GM20000 (cell line): ENCODE measurements around the gene STARD13.

Experiments
- DNase-seq: peaks from one replicate; pipeline ENCODE4 v3.0.0; 2012; ENCODE audit warnings: low spot score
- TF ChIP-seq, protein P1 (sequence below): IDR thresholded peaks from 2 replicates; pipeline ENCODE4 v1.5.1; 2012; ENCODE audit warnings: mild to moderate bottlenecking, control low read depth; ENCODE audit errors: extremely low read depth, missing control alignments

Gene STARD13

DNA sequence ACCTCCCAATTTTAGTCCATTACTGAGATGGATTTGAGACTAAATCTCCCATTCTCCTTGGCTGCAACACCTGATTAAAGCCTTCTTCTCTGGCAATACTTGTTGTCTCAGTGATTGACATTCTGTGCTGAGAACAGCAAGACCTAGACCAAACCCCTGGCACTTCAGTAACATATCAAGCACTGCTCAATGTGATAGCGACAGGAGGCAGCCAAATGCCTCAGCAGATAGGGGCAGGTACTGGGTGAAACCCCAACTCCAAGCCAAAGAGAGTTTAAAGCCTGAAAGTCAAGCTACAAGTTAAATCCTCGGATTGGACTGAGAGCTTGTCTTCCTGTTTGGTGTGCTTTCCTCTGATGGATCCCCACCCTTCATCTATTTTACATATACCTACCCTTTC is 52.7 kb downstream of the STARD13 start:
- TF ChIP-seq, protein P1, sequence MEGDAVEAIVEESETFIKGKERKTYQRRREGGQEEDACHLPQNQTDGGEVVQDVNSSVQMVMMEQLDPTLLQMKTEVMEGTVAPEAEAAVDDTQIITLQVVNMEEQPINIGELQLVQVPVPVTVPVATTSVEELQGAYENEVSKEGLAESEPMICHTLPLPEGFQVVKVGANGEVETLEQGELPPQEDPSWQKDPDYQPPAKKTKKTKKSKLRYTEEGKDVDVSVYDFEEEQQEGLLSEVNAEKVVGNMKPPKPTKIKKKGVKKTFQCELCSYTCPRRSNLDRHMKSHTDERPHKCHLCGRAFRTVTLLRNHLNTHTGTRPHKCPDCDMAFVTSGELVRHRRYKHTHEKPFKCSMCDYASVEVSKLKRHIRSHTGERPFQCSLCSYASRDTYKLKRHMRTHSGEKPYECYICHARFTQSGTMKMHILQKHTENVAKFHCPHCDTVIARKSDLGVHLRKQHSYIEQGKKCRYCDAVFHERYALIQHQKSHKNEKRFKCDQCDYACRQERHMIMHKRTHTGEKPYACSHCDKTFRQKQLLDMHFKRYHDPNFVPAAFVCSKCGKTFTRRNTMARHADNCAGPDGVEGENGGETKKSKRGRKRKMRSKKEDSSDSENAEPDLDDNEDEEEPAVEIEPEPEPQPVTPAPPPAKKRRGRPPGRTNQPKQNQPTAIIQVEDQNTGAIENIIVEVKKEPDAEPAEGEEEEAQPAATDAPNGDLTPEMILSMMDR: no peak
- DNase-seq: no peak

DNA sequence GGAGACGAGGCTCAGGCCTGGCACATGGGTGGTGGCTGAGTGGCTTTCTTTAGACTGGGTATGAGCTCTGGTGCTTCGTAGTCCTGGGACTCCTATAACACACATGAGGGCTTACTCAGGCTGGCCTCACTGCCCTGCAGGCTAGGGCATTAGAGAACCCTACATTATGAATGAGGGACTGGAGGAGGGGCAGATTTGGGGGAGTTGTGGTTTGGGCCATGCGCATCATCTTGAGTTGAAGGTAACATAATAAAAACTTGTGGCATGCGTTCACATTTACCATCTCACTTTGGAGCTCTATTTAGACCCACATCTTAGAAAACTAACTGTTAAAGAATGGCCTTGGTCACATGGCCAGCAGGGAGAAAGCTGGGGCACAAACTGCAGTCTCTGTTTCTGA is 54.2 kb downstream of the STARD13 start:
- no peak for DNase-seq
- TF ChIP-seq, protein P1: no peak

DNA sequence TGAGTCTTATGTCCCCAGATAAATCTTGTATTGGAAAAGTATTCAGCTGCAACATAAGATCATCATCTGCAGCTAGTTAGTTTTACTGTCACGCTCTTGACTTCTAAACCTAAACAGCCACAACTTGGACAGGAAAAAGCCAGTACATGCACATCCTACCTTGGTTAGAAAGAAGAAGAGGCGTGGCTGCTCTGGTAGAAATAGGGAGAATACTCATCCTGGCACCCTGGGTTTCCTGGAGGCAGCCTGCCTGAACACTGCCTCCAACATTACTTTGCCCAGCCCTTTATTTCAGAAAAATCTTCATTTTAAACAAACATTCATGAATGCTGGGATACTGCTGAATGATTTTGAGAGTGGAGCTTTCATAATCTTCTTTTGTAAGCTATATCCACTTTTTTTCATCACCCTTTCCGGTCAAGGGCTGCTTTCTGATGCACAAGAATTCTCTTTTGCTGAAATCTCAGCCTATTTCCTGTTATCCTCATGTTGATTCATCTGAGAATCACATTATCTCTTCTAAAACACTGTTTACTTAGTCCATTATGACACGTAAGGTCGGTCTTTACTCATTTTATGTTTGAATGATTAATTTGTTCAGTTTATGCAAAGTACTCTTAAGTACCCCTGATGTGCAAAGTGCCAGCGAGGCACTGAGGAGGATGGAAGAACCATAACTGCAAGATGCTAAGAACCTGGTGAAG is 55.2 kb downstream of the STARD13 start:
- TF ChIP-seq, protein P1: no peak
- no peak for DNase-seq

DNA sequence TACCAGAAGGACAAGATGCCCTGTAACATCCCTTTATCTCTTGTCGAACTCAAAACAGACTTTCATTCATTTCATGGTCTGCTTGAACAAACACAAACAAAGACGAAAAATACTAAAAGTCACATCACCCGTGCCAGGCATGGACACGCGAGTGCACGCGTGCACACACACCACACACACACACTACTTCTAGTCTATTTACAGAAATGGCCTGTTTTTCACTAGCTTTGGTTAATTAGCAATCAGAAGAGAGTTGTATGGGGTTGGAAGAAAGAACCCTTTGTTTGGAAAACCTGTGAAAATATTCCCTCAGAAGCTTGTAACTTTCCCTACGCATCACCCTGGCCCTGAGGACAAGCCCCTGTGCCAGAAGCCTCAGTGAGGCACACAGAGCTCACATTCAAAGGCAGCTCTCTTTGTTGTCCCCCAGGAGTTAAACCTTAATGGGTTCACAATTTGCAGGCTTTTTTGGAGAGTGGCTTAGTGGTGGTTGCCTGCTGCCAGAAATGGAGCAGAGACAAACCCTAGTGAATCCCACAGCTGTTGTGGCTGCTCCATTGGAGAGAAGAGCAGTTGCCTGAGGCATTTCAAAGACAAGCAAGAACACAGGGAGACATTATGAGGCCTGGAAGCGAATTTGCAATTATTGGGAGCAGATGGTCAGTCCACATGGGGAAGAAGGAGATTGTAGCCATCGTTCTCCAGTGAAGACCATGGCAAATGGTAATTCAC is 55.9 kb downstream of the STARD13 start:
- TF ChIP-seq, protein P1: no peak
- DNase-seq: no peak

DNA sequence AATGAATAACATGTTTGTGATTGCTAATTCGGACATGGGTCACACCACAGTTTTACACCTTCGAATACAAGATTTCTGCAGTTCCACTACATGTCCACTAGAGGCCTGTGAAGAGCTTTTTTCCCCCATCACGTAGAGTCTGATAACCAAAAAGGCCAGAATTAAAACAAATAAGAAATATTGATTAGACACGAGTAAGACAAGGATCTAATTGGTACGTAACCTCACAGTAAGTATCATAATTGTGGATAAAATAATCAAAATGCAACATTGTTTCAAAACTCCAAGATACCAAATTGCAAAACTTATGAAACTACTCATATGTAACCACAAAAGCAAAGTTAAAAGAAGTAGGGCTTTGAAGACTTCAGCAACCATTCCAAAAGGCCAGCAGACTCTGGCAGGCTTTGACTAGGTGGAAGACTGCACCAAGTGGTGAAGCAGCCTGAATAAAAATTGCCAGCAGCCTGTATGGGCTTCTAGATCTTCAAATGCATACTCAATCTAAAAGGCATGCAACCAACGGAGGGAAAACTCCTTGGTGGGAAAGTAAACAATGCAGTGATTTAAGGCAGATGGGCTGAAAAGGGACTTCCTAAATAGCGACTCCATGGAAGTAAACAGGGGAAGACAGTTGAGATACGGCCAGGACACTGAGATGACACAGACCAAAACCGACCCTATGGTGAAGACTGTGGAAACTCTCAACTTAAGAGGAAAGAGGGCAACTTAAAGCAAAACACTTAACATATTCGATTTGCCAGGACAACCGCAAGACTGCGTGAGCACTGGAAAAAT is 56.7 kb downstream of the STARD13 start:
- TF ChIP-seq, protein P1: peak; percentile 57
- DNase-seq: peak; percentile 70

DNA sequence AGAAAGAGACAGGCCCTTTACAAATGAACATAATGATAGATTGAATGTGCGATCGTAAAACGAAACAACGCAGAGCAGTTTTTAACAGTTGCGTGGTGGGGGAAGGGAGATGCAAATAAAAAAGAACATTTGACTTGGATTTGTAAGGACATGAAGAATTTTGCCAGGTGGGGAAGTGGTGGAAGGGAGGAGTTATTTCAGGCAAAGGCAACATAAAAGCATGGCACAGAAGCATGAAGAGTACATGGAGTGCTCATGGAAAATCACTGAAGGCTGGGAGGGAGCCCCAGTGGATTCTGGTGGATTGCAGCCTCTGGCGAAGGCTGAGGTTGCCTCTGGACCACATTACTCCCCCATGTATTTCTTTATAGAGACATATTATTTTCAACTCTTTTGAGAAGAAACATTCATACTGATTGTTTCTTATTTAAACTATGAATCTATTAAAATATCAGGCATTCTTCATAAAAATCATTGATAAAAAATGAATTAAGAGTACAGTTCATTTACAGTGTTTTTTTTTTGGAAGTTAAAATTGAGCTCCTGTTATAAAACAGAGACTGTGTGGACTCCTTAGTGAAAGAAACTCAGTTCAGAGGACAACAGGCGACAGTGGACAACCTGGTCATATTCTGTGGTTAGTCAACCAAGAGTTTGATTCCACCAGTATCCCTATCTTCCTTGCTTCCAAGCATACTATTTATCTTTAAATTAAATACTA is 57.5 kb downstream of the STARD13 start:
- no peak for DNase-seq

More for the DNA sequence above, 57.5 kb downstream of the STARD13 start:
- TF ChIP-seq, protein P1: no peak
